ENCODE measurements around the gene PDLIM4. TPM values are rescaled to one million over a fixed set of nuclear protein-coding genes. Genes with fewer than 3 reads are reported as not detected.

The PDLIM4 gene
- total RNA-seq, 2 donors from 2014 or later = 35.9 to 50.2 TPM

- Histone ChIP-seq H3K4me1 (replicated peaks) (no peaks in the 10 kb centered on the region), H3K36me3 (no peaks in the 10 kb centered on the region), H3K9me3 (no peaks in the 10 kb centered on the region), H3K27me3 (replicated peaks; ENCODE audit: insufficient read depth) (no peaks in the 10 kb centered on the region), H3K27ac (no peak overlapping the region), H3K4me3 (no peak overlapping the region)
- intact Hi-C loops (cut with DNase I) = loop anchor here (10.0 kb wide), 1 partner anchor 241 kb away; the partner anchor contains the start of gene IRF1
- TF ChIP-seq POLR2A (IDR thresholded peaks at IDR 0.05) = no peak
- no peak for TF ChIP-seq POLR2AphosphoS5 (IDR thresholded peaks at IDR 0.05)
- no peak for TF ChIP-seq CTCF (IDR thresholded peaks at IDR 0.05)
- DNase-seq (ENCODE audit: low spot score) = no peak
- 89% methylated on average over 8 of the region's 8 CpGs for WGBS
Observed at GRCh38 chr5:132253452-132254320, 3.8 kb upstream of the PDLIM4 start.

GRCh38 chr5:132254321-132254977 is 3.0 kb upstream of the PDLIM4 start:
- intact Hi-C loops (cut with DNase I) = loop anchor here (10.0 kb wide), 1 partner anchor 240 kb away; the partner anchor contains the start of gene IRF1

GRCh38 chr5:132256086-132256782 is 1.3 kb upstream of the PDLIM4 start:
- Histone ChIP-seq H3K9me3 (no peaks in the 10 kb centered on the region), H3K4me3 (no peak overlapping the region), H3K27ac (no peak overlapping the region), H3K27me3 (replicated peaks; ENCODE audit: insufficient read depth) (no peaks in the 10 kb centered on the region), H3K36me3 (no peaks in the 10 kb centered on the region), H3K4me1 (replicated peaks) (peaks cover 8% of the 10 kb centered on the region)
- no peak for TF ChIP-seq CTCF (IDR thresholded peaks at IDR 0.05)
- no peak for TF ChIP-seq POLR2A (IDR thresholded peaks at IDR 0.05)
- no peak for TF ChIP-seq POLR2AphosphoS5 (IDR thresholded peaks at IDR 0.05)
- 94% methylated on average over 4 of the region's 4 CpGs for WGBS
- no peak for DNase-seq (ENCODE audit: low spot score)
- intact Hi-C loops (cut with DNase I) = loop anchor here (5.0 to 10.0 kb wide), 2 partner anchors 39 to 239 kb away; partner anchors contain the start of gene IRF1

More at GRCh38 chr5:132254321-132254977, 3.0 kb upstream of the PDLIM4 start:
- WGBS = 75% methylated on average over 7 of the region's 7 CpGs
- no peaks in the 10 kb centered on the region for H3K27me3 ChIP-seq (replicated peaks; ENCODE audit: insufficient read depth)
- H3K4me3 ChIP-seq = no peak overlapping the region
- no peak overlapping the region for H3K27ac ChIP-seq
- no peaks in the 10 kb centered on the region for H3K9me3 ChIP-seq
- H3K4me1 ChIP-seq (replicated peaks) = no peaks in the 10 kb centered on the region
- TF ChIP-seq CTCF (IDR thresholded peaks at IDR 0.05) (no peak), POLR2A (IDR thresholded peaks at IDR 0.05) (no peak), POLR2AphosphoS5 (IDR thresholded peaks at IDR 0.05) (no peak)
- H3K36me3 ChIP-seq = no peaks in the 10 kb centered on the region
- no peak for DNase-seq (ENCODE audit: low spot score)

GRCh38 chr5:132256783-132257130 is 739 bp upstream of the PDLIM4 start:
- H3K27ac ChIP-seq = peak overlapping the region; percentile 88 to 91
- no peaks in the 10 kb centered on the region for H3K36me3 ChIP-seq
- no peak for TF ChIP-seq POLR2A (IDR thresholded peaks at IDR 0.05)
- TF ChIP-seq POLR2AphosphoS5 (IDR thresholded peaks at IDR 0.05) = no peak
- no peak for TF ChIP-seq CTCF (IDR thresholded peaks at IDR 0.05)
- H3K4me3 ChIP-seq = no peak overlapping the region
- DNase-seq (ENCODE audit: low spot score) = no peak
- intact Hi-C loops (cut with DNase I) = loop anchor here (5.0 to 10.0 kb wide), 2 partner anchors 39 to 238 kb away; partner anchors contain the start of gene IRF1
- no peaks in the 10 kb centered on the region for H3K27me3 ChIP-seq (replicated peaks; ENCODE audit: insufficient read depth)
- peaks cover 10% of the 10 kb centered on the region for H3K4me1 ChIP-seq (replicated peaks)
- no peaks in the 10 kb centered on the region for H3K9me3 ChIP-seq
- 84% methylated on average over 6 of the region's 6 CpGs for WGBS

Measured in prostate gland (tissue), 2 donors.